Activated T-cell treated with anti-CD3 and anti-CD28 coated beads, Interleukin-2, amount 50 U/mL, for 1 hour (primary cell): ENCODE measurements around the gene C1orf232.

Source experiments
- DNase-seq: peaks from one replicate; pipeline ENCODE4 v3.0.0-alpha.2; 2020

Gene C1orf232

DNA sequence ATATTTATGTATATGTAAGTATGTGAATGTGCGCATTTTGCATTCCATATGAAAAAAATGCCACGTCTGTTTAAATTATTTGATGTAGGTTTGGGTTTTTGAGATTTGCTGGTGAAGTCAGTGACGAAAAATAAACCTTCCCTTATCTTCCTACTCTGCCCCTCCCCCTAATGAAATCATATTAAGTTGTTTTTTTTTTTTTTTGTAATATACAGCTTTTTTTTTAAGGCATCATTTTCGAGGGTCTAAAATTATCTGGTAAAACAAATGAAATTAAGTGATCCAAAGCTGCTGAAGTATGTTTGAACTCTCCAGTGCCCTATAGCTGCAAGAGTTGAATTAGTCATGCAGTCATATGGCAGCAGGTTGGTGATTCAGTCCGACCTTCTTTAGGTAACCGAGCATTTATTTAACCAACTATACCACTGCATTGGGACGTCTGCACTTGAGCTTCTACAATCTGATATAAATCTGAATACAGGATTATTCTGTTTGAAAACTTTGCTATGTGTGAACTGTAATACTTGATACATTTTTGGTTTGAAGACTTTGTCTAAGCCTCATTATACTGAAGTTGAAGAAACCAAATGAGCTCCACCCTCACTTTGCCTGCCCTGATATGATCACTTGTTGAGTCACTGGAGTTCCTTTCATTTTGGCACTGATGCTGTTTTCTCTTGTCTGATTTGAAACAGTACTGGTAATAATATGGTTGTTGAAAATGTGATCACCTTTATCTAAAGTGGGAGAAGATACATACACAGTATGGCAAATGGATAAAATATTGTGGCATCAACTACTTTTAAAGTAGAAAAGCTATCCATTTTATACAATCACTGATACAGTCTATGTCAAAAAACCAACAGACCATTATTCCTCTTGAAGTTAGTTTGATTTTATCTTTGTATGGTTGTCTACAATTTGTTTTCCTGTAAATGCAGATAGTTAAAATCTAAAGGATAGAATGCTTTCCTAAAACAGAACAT, 45.5 kb downstream of the C1orf232 start:
- no peak for DNase-seq

DNA sequence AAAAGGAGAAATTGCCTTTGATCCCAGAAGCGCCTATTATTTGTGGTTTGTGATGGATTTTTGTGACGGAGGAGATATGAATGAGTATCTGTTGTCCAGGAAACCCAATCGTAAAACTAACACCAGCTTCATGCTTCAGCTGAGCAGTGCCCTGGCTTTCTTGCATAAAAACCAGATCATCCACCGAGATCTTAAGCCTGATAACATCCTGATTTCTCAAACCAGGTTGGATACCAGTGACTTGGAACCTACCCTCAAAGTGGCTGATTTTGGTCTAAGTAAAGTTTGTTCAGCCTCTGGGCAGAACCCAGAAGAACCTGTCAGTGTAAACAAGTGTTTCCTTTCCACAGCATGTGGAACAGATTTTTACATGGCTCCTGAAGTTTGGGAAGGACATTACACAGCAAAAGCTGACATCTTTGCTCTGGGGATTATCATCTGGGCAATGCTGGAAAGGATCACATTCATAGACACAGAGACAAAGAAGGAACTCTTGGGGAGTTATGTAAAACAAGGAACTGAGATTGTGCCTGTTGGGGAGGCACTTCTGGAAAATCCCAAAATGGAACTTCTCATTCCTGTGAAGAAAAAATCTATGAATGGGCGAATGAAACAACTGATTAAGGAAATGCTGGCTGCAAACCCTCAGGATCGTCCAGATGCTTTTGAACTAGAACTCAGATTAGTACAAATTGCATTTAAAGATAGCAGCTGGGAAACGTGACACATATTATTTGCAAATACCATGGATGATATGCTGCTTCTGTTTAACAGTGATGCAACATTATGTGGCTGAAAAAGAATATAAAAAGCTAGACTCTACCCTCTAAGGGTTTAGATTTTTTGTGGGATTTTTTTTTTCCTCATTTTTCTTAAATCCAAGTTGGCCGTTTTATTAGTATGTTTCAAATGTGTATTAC, 46.6 kb downstream of the C1orf232 start:
- no peak for DNase-seq

DNA sequence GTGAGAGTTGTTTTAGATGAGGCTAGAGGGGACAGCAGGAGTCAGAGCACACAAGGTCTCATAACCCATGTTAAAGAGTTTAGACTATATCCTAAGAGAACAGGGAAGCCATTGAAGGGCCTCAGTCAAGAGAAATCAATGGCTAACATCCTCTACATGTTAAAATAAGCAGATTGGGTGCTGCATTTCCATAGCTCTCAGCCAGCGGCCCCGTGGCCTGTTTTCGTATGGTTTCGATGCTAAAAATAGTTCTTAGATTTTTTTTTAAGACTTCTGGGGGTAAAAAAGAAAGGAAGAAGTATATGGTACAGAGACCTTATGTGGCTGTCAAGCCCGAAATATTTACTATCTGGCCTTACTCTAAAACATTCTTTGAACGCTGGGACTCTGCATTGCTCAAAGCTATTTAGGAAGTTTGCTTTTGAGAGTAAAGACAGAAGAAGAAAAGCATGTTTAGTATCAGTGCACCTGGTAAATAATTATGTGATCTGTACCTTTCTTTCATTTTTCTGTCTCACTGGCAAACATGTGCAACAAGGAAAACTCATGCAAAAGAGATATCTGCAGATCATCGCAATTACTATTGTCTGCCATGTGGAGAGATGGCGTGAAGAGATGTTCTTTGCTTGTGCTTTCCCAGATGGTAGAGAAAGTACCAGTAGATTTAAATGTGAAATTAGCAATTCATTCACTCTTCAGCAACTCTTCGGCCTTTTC, 48.7 kb downstream of the C1orf232 start:
- DNase-seq, result no peak

DNA sequence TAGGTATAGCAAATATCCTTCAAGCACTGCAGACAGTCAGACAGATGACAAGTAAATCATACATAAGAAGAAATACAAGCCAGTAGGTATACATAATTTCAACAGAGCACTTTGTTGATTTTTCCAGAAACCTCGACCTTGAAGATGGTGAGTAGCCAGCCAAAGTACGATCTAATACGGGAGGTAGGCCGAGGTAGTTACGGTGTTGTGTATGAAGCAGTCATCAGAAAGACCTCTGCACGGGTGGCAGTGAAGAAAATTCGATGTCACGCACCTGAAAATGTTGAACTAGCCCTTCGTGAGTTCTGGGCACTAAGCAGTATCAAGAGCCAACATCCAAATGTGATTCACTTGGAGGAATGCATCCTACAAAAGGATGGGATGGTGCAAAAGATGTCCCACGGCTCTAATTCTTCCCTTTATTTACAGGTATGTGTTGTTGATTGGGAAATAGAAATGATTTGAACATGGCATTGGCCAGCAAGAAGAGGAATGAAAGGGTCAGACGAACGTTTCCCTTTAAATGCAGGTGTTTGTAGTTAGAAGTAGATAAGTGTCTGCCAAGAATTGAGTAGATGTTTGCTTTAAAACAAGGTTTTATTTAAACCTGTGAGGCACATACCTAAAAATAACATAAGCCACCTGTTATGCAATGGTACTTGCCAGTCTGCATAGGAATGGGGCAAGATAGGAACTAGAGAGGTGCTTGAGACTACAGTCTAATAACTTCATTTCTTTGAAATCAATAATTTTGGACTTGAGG, 54.4 kb downstream of the C1orf232 start:
- no peak for DNase-seq
